ENCODE measurements around the gene INHBC. TPM values are rescaled to one million over a fixed set of nuclear protein-coding genes. Genes with fewer than 3 reads are reported as not detected.
"Not testable (repeated sequence)": the region's sequence is repeated elsewhere in the genome, so short reads cannot be mapped to it uniquely, and the experiment has no call there.

The INHBC gene
- total RNA-seq, 3 donors from 2014 or later = 0.14 to 0.15 TPM; not detected in 1

- no peaks in the 10 kb centered on the region for H3K27me3 Mint-ChIP-seq (ENCODE audit: low read depth)
- H3K9me3 Mint-ChIP-seq = no peaks in the 10 kb centered on the region
- DNase-seq (no peak), ATAC-seq (no peak)
- peaks cover 43% of the 10 kb centered on the region for H3K4me1 Mint-ChIP-seq (ENCODE audit: low read depth)
- H3K36me3 Mint-ChIP-seq (ENCODE audit: insufficient read depth) = peaks cover 11% of the 10 kb centered on the region
- no peak overlapping the region for H3K4me3 Mint-ChIP-seq
Measured at GRCh38 chr12:57415088-57415487, 19.5 kb upstream of the INHBC start.

- Mint-ChIP-seq H3K9me3 (no peaks in the 10 kb centered on the region), H3K36me3 (ENCODE audit: insufficient read depth) (peaks cover 18% of the 10 kb centered on the region), H3K27me3 (ENCODE audit: low read depth) (no peaks in the 10 kb centered on the region), H3K4me1 (ENCODE audit: low read depth) (peaks cover 43% of the 10 kb centered on the region), H3K4me3 (no peak overlapping the region)
- no peak for ATAC-seq
- no peak for DNase-seq
Measured at GRCh38 chr12:57416039-57416996, 18.3 kb upstream of the INHBC start.

GRCh38 chr12:57418255-57418654 is 16.3 kb upstream of the INHBC start:
- DNase-seq (no peak), ATAC-seq (no peak)
- Mint-ChIP-seq H3K4me3 (no peak overlapping the region), H3K4me1 (ENCODE audit: low read depth) (peaks cover 39% of the 10 kb centered on the region), H3K27me3 (ENCODE audit: low read depth) (no peaks in the 10 kb centered on the region), H3K9me3 (no peaks in the 10 kb centered on the region), H3K36me3 (ENCODE audit: insufficient read depth) (peaks cover 16% of the 10 kb centered on the region)

- no peak for ATAC-seq
- peaks cover 40% of the 10 kb centered on the region for H3K4me1 Mint-ChIP-seq (ENCODE audit: low read depth)
- DNase-seq = no peak
- no peaks in the 10 kb centered on the region for H3K27me3 Mint-ChIP-seq (ENCODE audit: low read depth)
- no peak overlapping the region for H3K4me3 Mint-ChIP-seq
- peaks cover 18% of the 10 kb centered on the region for H3K36me3 Mint-ChIP-seq (ENCODE audit: insufficient read depth)
- no peaks in the 10 kb centered on the region for H3K9me3 Mint-ChIP-seq
Measured at GRCh38 chr12:57419495-57419894, 15.1 kb upstream of the INHBC start.

GRCh38 chr12:57420482-57420881 is 14.1 kb upstream of the INHBC start:
- H3K4me1 Mint-ChIP-seq (ENCODE audit: low read depth) = peaks cover 36% of the 10 kb centered on the region
- no peaks in the 10 kb centered on the region for H3K27me3 Mint-ChIP-seq (ENCODE audit: low read depth)
- DNase-seq = no peak
- no peak for ATAC-seq
- peaks cover 19% of the 10 kb centered on the region for H3K36me3 Mint-ChIP-seq (ENCODE audit: insufficient read depth)
- no peak overlapping the region for H3K4me3 Mint-ChIP-seq
- no peaks in the 10 kb centered on the region for H3K9me3 Mint-ChIP-seq

- H3K9me3 Mint-ChIP-seq; DNase-seq; H3K36me3 Mint-ChIP-seq (ENCODE audit: insufficient read depth); ATAC-seq; H3K4me3 Mint-ChIP-seq; H3K27me3 Mint-ChIP-seq (ENCODE audit: low read depth): not testable (repeated sequence)
- H3K4me1 Mint-ChIP-seq (ENCODE audit: low read depth) = peaks cover 39% of the 10 kb centered on the region
Measured at GRCh38 chr12:57426948-57427347, 7.6 kb upstream of the INHBC start.

GRCh38 chr12:57428965-57429364 is 5.6 kb upstream of the INHBC start:
- no peak for ATAC-seq
- DNase-seq = no peak
- no peaks in the 10 kb centered on the region for H3K9me3 Mint-ChIP-seq
- H3K4me3 Mint-ChIP-seq = peak overlapping the region; percentile 99
- peaks cover 3% of the 10 kb centered on the region for H3K36me3 Mint-ChIP-seq (ENCODE audit: insufficient read depth)
- no peaks in the 10 kb centered on the region for H3K27me3 Mint-ChIP-seq (ENCODE audit: low read depth)
- peaks cover 37% of the 10 kb centered on the region for H3K4me1 Mint-ChIP-seq (ENCODE audit: low read depth)

- Mint-ChIP-seq H3K27me3 (ENCODE audit: low read depth) (no peaks in the 10 kb centered on the region), H3K4me1 (ENCODE audit: low read depth) (peaks cover 35% of the 10 kb centered on the region), H3K36me3 (ENCODE audit: insufficient read depth) (no peaks in the 10 kb centered on the region), H3K9me3 (no peaks in the 10 kb centered on the region), H3K4me3 (peak overlapping the region; percentile 99)
- ATAC-seq = no peak
- no peak for DNase-seq
Measured at GRCh38 chr12:57429473-57430111, 5.0 kb upstream of the INHBC start.

- DNase-seq = peak; percentile 32
- H3K9me3 Mint-ChIP-seq = no peaks in the 10 kb centered on the region
- H3K4me1 Mint-ChIP-seq (ENCODE audit: low read depth) = peaks cover 38% of the 10 kb centered on the region
- ATAC-seq = peak; percentile 64 to 69
- no peaks in the 10 kb centered on the region for H3K27me3 Mint-ChIP-seq (ENCODE audit: low read depth)
- H3K4me3 Mint-ChIP-seq = peak overlapping the region; percentile 99
- H3K36me3 Mint-ChIP-seq (ENCODE audit: insufficient read depth) = no peaks in the 10 kb centered on the region
Measured at GRCh38 chr12:57430112-57430930, 4.3 kb upstream of the INHBC start.

GRCh38 chr12:57430931-57431566 is 3.5 kb upstream of the INHBC start, which contains the start of gene R3HDM2:
R3HDM2 (minus strand) TSS chr12:57431043; CDS start chr12:57310428, 120,615 bp downstream.
- peak within 1 kb of the TSS; percentile 99 for H3K4me3 Mint-ChIP-seq
- ATAC-seq (peak; percentile 94 to 97), DNase-seq (peak; percentile 96)
- no peaks in the 10 kb centered on the region for H3K27me3 Mint-ChIP-seq (ENCODE audit: low read depth)
- H3K36me3 Mint-ChIP-seq (ENCODE audit: insufficient read depth) = no peaks in the 10 kb centered on the region
- peaks cover 37% of the 10 kb centered on the region for H3K4me1 Mint-ChIP-seq (ENCODE audit: low read depth)
- H3K9me3 Mint-ChIP-seq = no peaks in the 10 kb centered on the region

- H3K4me3 Mint-ChIP-seq = peak overlapping the region; percentile 90
- no peak for ATAC-seq
- H3K9me3 Mint-ChIP-seq = no peaks in the 10 kb centered on the region
- no peak for DNase-seq
- peaks cover 35% of the 10 kb centered on the region for H3K4me1 Mint-ChIP-seq (ENCODE audit: low read depth)
- H3K36me3 Mint-ChIP-seq (ENCODE audit: insufficient read depth) = no peaks in the 10 kb centered on the region
- H3K27me3 Mint-ChIP-seq (ENCODE audit: low read depth) = no peaks in the 10 kb centered on the region
Measured at GRCh38 chr12:57431654-57432188, 2.9 kb upstream of the INHBC start.

- Mint-ChIP-seq H3K9me3 (no peaks in the 10 kb centered on the region), H3K4me3 (no peak overlapping the region), H3K27me3 (ENCODE audit: low read depth) (no peaks in the 10 kb centered on the region), H3K36me3 (ENCODE audit: insufficient read depth) (no peaks in the 10 kb centered on the region), H3K4me1 (ENCODE audit: low read depth) (peaks cover 26% of the 10 kb centered on the region)
- ATAC-seq (no peak), DNase-seq (no peak)
Measured at GRCh38 chr12:57433370-57433769, 1.2 kb upstream of the INHBC start.

- Mint-ChIP-seq H3K4me1 (ENCODE audit: low read depth) (peaks cover 15% of the 10 kb centered on the region), H3K4me3 (peak overlapping the region; percentile 29), H3K9me3 (no peaks in the 10 kb centered on the region), H3K36me3 (ENCODE audit: insufficient read depth) (no peaks in the 10 kb centered on the region), H3K27me3 (ENCODE audit: low read depth) (no peaks in the 10 kb centered on the region)
- DNase-seq (no peak), ATAC-seq (no peak)
Measured at GRCh38 chr12:57435293-57435692, 709 bp downstream of the INHBC start.
